ENCODE data around the gene ITGBL1.

ITGBL1 gene

GRCh38 chr13:101452519-101453485 is at the start of gene ITGBL1:
ITGBL1 (plus strand) TSS chr13:101452675; CDS start chr13:101452834, 159 bp downstream.
- Histone ChIP-seq H3K9me3 (ENCODE audit: control insufficient read depth, insufficient read depth, low read length) (no peaks in the 10 kb centered on the region), H3K27me3 (ENCODE audit: control insufficient read depth, insufficient read depth, low read length) (no peaks in the 10 kb centered on the region), H3K4me1 (ENCODE audit: control insufficient read depth, insufficient read depth, low read length) (peaks cover 2% of the 10 kb centered on the region), H3K27ac (ENCODE audit: low read length) (no peak within 1 kb of the TSS), H3K4me3 (ENCODE audit: low read length) (no peak within 1 kb of the TSS), H3K36me3 (ENCODE audit: control insufficient read depth, insufficient read depth, low read length) (no peaks in the 10 kb centered on the region)
- DNase-seq (ENCODE audit: low read depth, low spot score) = no peak
- no CpG with 5 or more reads among the region's 18 CpGs for WGBS (ENCODE audit: insufficient coverage, insufficient read length)

- WGBS (ENCODE audit: insufficient coverage, insufficient read length) = no CpG with 5 or more reads among the region's 1 CpG
- H3K9me3 ChIP-seq (ENCODE audit: control insufficient read depth, insufficient read depth, low read length) = no peaks in the 10 kb centered on the region
- no peaks in the 10 kb centered on the region for H3K36me3 ChIP-seq (ENCODE audit: control insufficient read depth, insufficient read depth, low read length)
- no peak overlapping the region for H3K4me3 ChIP-seq (ENCODE audit: low read length)
- no peak overlapping the region for H3K27ac ChIP-seq (ENCODE audit: low read length)
- no peak for DNase-seq (ENCODE audit: low read depth, low spot score)
- no peaks in the 10 kb centered on the region for H3K27me3 ChIP-seq (ENCODE audit: control insufficient read depth, insufficient read depth, low read length)
- 0 out of 2 replicates have a peak, but pooled peaks cover 3% of the 10 kb centered on the region for H3K4me1 ChIP-seq (ENCODE audit: control insufficient read depth, insufficient read depth, low read length)
These were observed 45.7 kb upstream of the ITGBL1 start for GRCh38 chr13:101406791-101407190.

GRCh38 chr13:101408154-101408553 is 44.3 kb upstream of the ITGBL1 start:
- WGBS (ENCODE audit: insufficient coverage, insufficient read length) = no CpG with 5 or more reads among the region's 9 CpGs
- H3K27ac ChIP-seq (ENCODE audit: low read length) = no peak overlapping the region
- no peaks in the 10 kb centered on the region for H3K27me3 ChIP-seq (ENCODE audit: control insufficient read depth, insufficient read depth, low read length)
- H3K36me3 ChIP-seq (ENCODE audit: control insufficient read depth, insufficient read depth, low read length) = no peaks in the 10 kb centered on the region
- H3K4me3 ChIP-seq (ENCODE audit: low read length) = no peak overlapping the region
- no peak for DNase-seq (ENCODE audit: low read depth, low spot score)
- H3K4me1 ChIP-seq (ENCODE audit: control insufficient read depth, insufficient read depth, low read length) = 0 out of 2 replicates have a peak, but pooled peaks cover 3% of the 10 kb centered on the region
- H3K9me3 ChIP-seq (ENCODE audit: control insufficient read depth, insufficient read depth, low read length) = no peaks in the 10 kb centered on the region

- WGBS (ENCODE audit: insufficient coverage, insufficient read length) = no CpG with 5 or more reads among the region's 6 CpGs
- H3K27ac ChIP-seq (ENCODE audit: low read length) = no peak overlapping the region
- no peaks in the 10 kb centered on the region for H3K9me3 ChIP-seq (ENCODE audit: control insufficient read depth, insufficient read depth, low read length)
- H3K27me3 ChIP-seq (ENCODE audit: control insufficient read depth, insufficient read depth, low read length) = no peaks in the 10 kb centered on the region
- H3K4me3 ChIP-seq (ENCODE audit: low read length) = no peak overlapping the region
- H3K4me1 ChIP-seq (ENCODE audit: control insufficient read depth, insufficient read depth, low read length) = 0 out of 2 replicates have a peak, but pooled peaks cover 3% of the 10 kb centered on the region
- no peaks in the 10 kb centered on the region for H3K36me3 ChIP-seq (ENCODE audit: control insufficient read depth, insufficient read depth, low read length)
- DNase-seq (ENCODE audit: low read depth, low spot score) = no peak
These were observed 43.4 kb upstream of the ITGBL1 start for GRCh38 chr13:101408992-101409656.

- no peaks in the 10 kb centered on the region for H3K36me3 ChIP-seq (ENCODE audit: control insufficient read depth, insufficient read depth, low read length)
- no peak overlapping the region for H3K27ac ChIP-seq (ENCODE audit: low read length)
- no peak for DNase-seq (ENCODE audit: low read depth, low spot score)
- peaks cover 5% of the 10 kb centered on the region; the same call in 1 of the 2 replicates for H3K27me3 ChIP-seq (ENCODE audit: control insufficient read depth, insufficient read depth, low read length)
- no CpG with 5 or more reads among the region's 1 CpG for WGBS (ENCODE audit: insufficient coverage, insufficient read length)
- no peaks in the 10 kb centered on the region for H3K9me3 ChIP-seq (ENCODE audit: control insufficient read depth, insufficient read depth, low read length)
- no peaks in the 10 kb centered on the region; the same call in 1 of the 2 replicates for H3K4me1 ChIP-seq (ENCODE audit: control insufficient read depth, insufficient read depth, low read length)
- H3K4me3 ChIP-seq (ENCODE audit: low read length) = no peak overlapping the region
These were observed 40.4 kb upstream of the ITGBL1 start for GRCh38 chr13:101412076-101412475.

GRCh38 chr13:101415358-101416174 is 36.9 kb upstream of the ITGBL1 start:
- H3K27ac ChIP-seq (ENCODE audit: low read length) = no peak overlapping the region
- no peak for DNase-seq (ENCODE audit: low read depth, low spot score)
- peak overlapping the region; percentile 56; the same call in 1 of the 2 replicates for H3K4me3 ChIP-seq (ENCODE audit: low read length)

GRCh38 chr13:101416181-101417042 is 36.1 kb upstream of the ITGBL1 start, which contains the start of gene NALCN:
NALCN (minus strand) TSS chr13:101416508; CDS start chr13:101399126, 17,382 bp downstream.
- Histone ChIP-seq H3K9me3 (ENCODE audit: control insufficient read depth, insufficient read depth, low read length) (no peaks in the 10 kb centered on the region), H3K4me1 (ENCODE audit: control insufficient read depth, insufficient read depth, low read length) (no peaks in the 10 kb centered on the region; the same call in 1 of the 2 replicates), H3K27me3 (ENCODE audit: control insufficient read depth, insufficient read depth, low read length) (peaks cover 5% of the 10 kb centered on the region; the same call in 1 of the 2 replicates), H3K36me3 (ENCODE audit: control insufficient read depth, insufficient read depth, low read length) (no peaks in the 10 kb centered on the region), H3K27ac (ENCODE audit: low read length) (no peak within 1 kb of the TSS), H3K4me3 (ENCODE audit: low read length) (peak within 1 kb of the TSS; percentile 56; the same call in 1 of the 2 replicates)
- no peak for DNase-seq (ENCODE audit: low read depth, low spot score)
- WGBS (ENCODE audit: insufficient coverage, insufficient read length) = no CpG with 5 or more reads among the region's 85 CpGs

More at GRCh38 chr13:101415358-101416174, 36.9 kb upstream of the ITGBL1 start:
- Histone ChIP-seq H3K4me1 (ENCODE audit: control insufficient read depth, insufficient read depth, low read length) (no peaks in the 10 kb centered on the region; the same call in 1 of the 2 replicates), H3K9me3 (ENCODE audit: control insufficient read depth, insufficient read depth, low read length) (no peaks in the 10 kb centered on the region), H3K36me3 (ENCODE audit: control insufficient read depth, insufficient read depth, low read length) (no peaks in the 10 kb centered on the region), H3K27me3 (ENCODE audit: control insufficient read depth, insufficient read depth, low read length) (peaks cover 5% of the 10 kb centered on the region; the same call in 1 of the 2 replicates)
- WGBS (ENCODE audit: insufficient coverage, insufficient read length) = no CpG with 5 or more reads among the region's 43 CpGs

GRCh38 chr13:101417043-101417406 is 35.5 kb upstream of the ITGBL1 start:
- no CpG with 5 or more reads among the region's 3 CpGs for WGBS (ENCODE audit: insufficient coverage, insufficient read length)

GRCh38 chr13:101417501-101417900 is 35.0 kb upstream of the ITGBL1 start:
- Histone ChIP-seq H3K4me3 (ENCODE audit: low read length) (no peak overlapping the region), H3K4me1 (ENCODE audit: control insufficient read depth, insufficient read depth, low read length) (no peaks in the 10 kb centered on the region; the same call in 1 of the 2 replicates), H3K27me3 (ENCODE audit: control insufficient read depth, insufficient read depth, low read length) (peaks cover 5% of the 10 kb centered on the region; the same call in 1 of the 2 replicates), H3K36me3 (ENCODE audit: control insufficient read depth, insufficient read depth, low read length) (no peaks in the 10 kb centered on the region), H3K27ac (ENCODE audit: low read length) (no peak overlapping the region), H3K9me3 (ENCODE audit: control insufficient read depth, insufficient read depth, low read length) (no peaks in the 10 kb centered on the region)
- no CpG with 5 or more reads among the region's 5 CpGs for WGBS (ENCODE audit: insufficient coverage, insufficient read length)
- DNase-seq (ENCODE audit: low read depth, low spot score) = no peak

More at GRCh38 chr13:101417043-101417406, 35.5 kb upstream of the ITGBL1 start:
- DNase-seq (ENCODE audit: low read depth, low spot score) = no peak
- Histone ChIP-seq H3K4me3 (ENCODE audit: low read length) (no peak overlapping the region), H3K4me1 (ENCODE audit: control insufficient read depth, insufficient read depth, low read length) (no peaks in the 10 kb centered on the region; the same call in 1 of the 2 replicates), H3K36me3 (ENCODE audit: control insufficient read depth, insufficient read depth, low read length) (no peaks in the 10 kb centered on the region), H3K9me3 (ENCODE audit: control insufficient read depth, insufficient read depth, low read length) (no peaks in the 10 kb centered on the region), H3K27me3 (ENCODE audit: control insufficient read depth, insufficient read depth, low read length) (peaks cover 5% of the 10 kb centered on the region; the same call in 1 of the 2 replicates), H3K27ac (ENCODE audit: low read length) (no peak overlapping the region)

All from iPS DF 6.9 (cell line).